Liver (tissue), 9 donors: ENCODE results near the gene FITM1. TPM values are rescaled to one million over a fixed set of nuclear protein-coding genes. Genes with fewer than 3 reads are reported as not detected.

ENCODE experiments used
- DNase-seq: peaks from one replicate; pipeline ENCODE4 v3.0.0-alpha.2; 2017; ENCODE audit warnings: low spot score
- H3K27ac ChIP-seq, 2 donors: one replicate each; pipeline ENCODE4 v1.7.0; 2013; ENCODE audit warnings: inconsistent platforms in 2 of 2, low read length in 2 of 2, control low read depth in 1 of 2, low read depth in 1 of 2, mild to moderate bottlenecking in 1 of 2
- H3K27me3 ChIP-seq, 4 donors: one replicate each; pipeline versions ENCODE4 v1.6.1 to v1.7.0; 2013; ENCODE audit warnings: low read length in 3 of 4, inconsistent platforms in 1 of 4, mild to moderate bottlenecking in 1 of 4, moderate library complexity in 1 of 4; ENCODE audit not compliant: control insufficient read depth in 4 of 4, insufficient read depth in 4 of 4
- H3K36me3 ChIP-seq, 4 donors: one replicate each; pipeline versions ENCODE4 v1.6.1 to v1.7.0; 2013; ENCODE audit warnings: low read length in 3 of 4, mild to moderate bottlenecking in 3 of 4, low read depth in 1 of 4, moderate library complexity in 1 of 4; ENCODE audit not compliant: control insufficient read depth in 4 of 4, insufficient read depth in 3 of 4
- H3K4me1 ChIP-seq, 4 donors: one replicate each; pipeline versions ENCODE4 v1.6.1 to v1.7.0; 2013; ENCODE audit warnings: low read length in 3 of 4, mild to moderate bottlenecking in 3 of 4, moderate library complexity in 1 of 4; ENCODE audit not compliant: control insufficient read depth in 4 of 4, insufficient read depth in 4 of 4
- H3K4me3 ChIP-seq, 3 donors: one replicate each; pipeline versions ENCODE4 v1.6.1 to v1.7.0; 2013; ENCODE audit warnings: low read length in 3 of 3, control low read depth in 1 of 3, low read depth in 1 of 3, mild to moderate bottlenecking in 1 of 3
- H3K9ac ChIP-seq, 2 donors: one replicate each; pipeline ENCODE4 v1.7.0; 2013; ENCODE audit warnings: low read length in 2 of 2, mild to moderate bottlenecking in 2 of 2, moderate library complexity in 2 of 2, control low read depth in 1 of 2, low read depth in 1 of 2
- H3K9me3 ChIP-seq, 4 donors: one replicate each; pipeline versions ENCODE4 v1.6.1 to v1.7.0; 2013; ENCODE audit warnings: low read length in 3 of 4; ENCODE audit not compliant: control insufficient read depth in 4 of 4
- ATF3 ChIP-seq: IDR thresholded peaks from 2 replicates; pipeline ENCODE4 v1.6.1; 2016; ENCODE audit warnings: antibody characterized with exemption
- CTCF ChIP-seq: fragments of 150-350 bp; IDR thresholded peaks from 2 replicates; pipeline ENCODE4 v1.5.1; 2017; ENCODE audit warnings: improper control_type of control experiment, low read depth, low read length; ENCODE audit not compliant: missing input control
- FOXA1 ChIP-seq: IDR thresholded peaks from 2 replicates; pipeline ENCODE4 v1.6.1; 2016; ENCODE audit warnings: antibody characterized with exemption
- FOXA2 ChIP-seq: IDR thresholded peaks from 2 replicates; pipeline ENCODE4 v1.6.1; 2016; ENCODE audit warnings: antibody characterized with exemption
- HNF4A ChIP-seq, 2 donors: conservative IDR thresholded peaks; 2 replicates each; pipeline ENCODE4 v1.6.1; 2016; ENCODE audit warnings: antibody characterized with exemption in 2 of 2, mild to moderate bottlenecking in 2 of 2
- HNF4G ChIP-seq: IDR thresholded peaks from 2 replicates; pipeline ENCODE4 v1.6.1; 2016; ENCODE audit warnings: antibody characterized with exemption
- NR2F2 ChIP-seq: IDR thresholded peaks from 2 replicates; pipeline ENCODE4 v1.6.1; 2016; ENCODE audit warnings: antibody characterized with exemption
- RAD21 ChIP-seq, 2 donors: IDR thresholded peaks; 2 replicates each; pipeline ENCODE4 v1.6.1; 2016; ENCODE audit warnings: antibody characterized with exemption in 2 of 2, mild to moderate bottlenecking in 2 of 2
- REST ChIP-seq: IDR thresholded peaks from 2 replicates; pipeline ENCODE4 v1.6.1; 2016; ENCODE audit warnings: antibody characterized with exemption, mild to moderate bottlenecking
- RXRA ChIP-seq, 2 donors: IDR thresholded peaks; 2 replicates each; pipeline ENCODE4 v1.6.1; 2017 to 2018; ENCODE audit warnings: antibody characterized with exemption in 2 of 2, mild to moderate bottlenecking in 1 of 2
- SP1 ChIP-seq: IDR thresholded peaks from 2 replicates; pipeline ENCODE4 v1.6.1; 2018; ENCODE audit warnings: antibody characterized with exemption, mild to moderate bottlenecking
- TAF1 ChIP-seq: conservative IDR thresholded peaks from 2 replicates; pipeline ENCODE4 v1.6.1; 2016; ENCODE audit warnings: antibody characterized with exemption, mild to moderate bottlenecking
- YY1 ChIP-seq: IDR thresholded peaks from 2 replicates; pipeline ENCODE4 v1.6.1; 2016; ENCODE audit warnings: antibody characterized with exemption, mild to moderate bottlenecking
- ZBTB33 ChIP-seq: IDR thresholded peaks from 2 replicates; pipeline ENCODE4 v1.6.1; 2016; ENCODE audit warnings: antibody characterized with exemption
- WGBS: extraction: QIAGEN DNeasy Blood & Tissue Kit; methylation state at CpG from one replicate; pipeline ENCODE4 v1.1.7; 2013; 5-methylcytosine and 5-hydroxymethylcytosine counted together
- polyA plus RNA-seq, 2 donors: library from polyadenylated mRNA; stranded (reverse) in 1 of 2; unstranded in 1 of 2; fragments of 200-250 nt in 1 of 2; fragments of >200 nt in 1 of 2; fragmentation: Nextera tagmentation in 1 of 2; extraction: Ambion mirVana in 1 of 2; gene quantifications; one replicate each; pipeline versions ENCODE4 v1.2.1 to v1.2.3, GENCODE V29; 2013 to 2015
- total RNA-seq, 2 donors: library from RNA; depleted of rRNA; stranded (reverse); fragments of >200 nt; gene quantifications; one replicate each; pipeline ENCODE4 v1.2.3, GENCODE V29; 2014
- donor health status: healthy.
- donor health status: healthy.
- donor health status: healthy.
- donor health status: healthy.
- donor health status: healthy.

The FITM1 gene
- total and polyA plus RNA-seq, 4 donors: 1.7 to 16.1 (median 9.1) TPM

GRCh38 chr14:24081739-24082211 is 48.7 kb upstream of the FITM1 start (continued):
- TF ChIP-seq REST: no peak
- no peak for TF ChIP-seq NR2F2
- no peak for TF ChIP-seq CTCF
- no peak for TF ChIP-seq HNF4G

GRCh38 chr14:24082411-24083080 is 47.9 kb upstream of the FITM1 start:
- Histone ChIP-seq H3K27me3 (no peaks in the 10 kb centered on the region), H3K9me3 (no peaks in the 10 kb centered on the region), H3K4me3 (no peak overlapping the region), H3K36me3 (no peaks in the 10 kb centered on the region), H3K4me1 (peaks cover 2 to 24% (median 20%) of the 10 kb centered on the region in 4 donors), H3K27ac (no peak overlapping the region), H3K9ac (no peak overlapping the region)
- DNase-seq: no peak
- WGBS: 92% methylated on average over 5 of the region's 5 CpGs
- no peak for TF ChIP-seq NR2F2
- no peak for TF ChIP-seq TAF1
- no peak for TF ChIP-seq HNF4A (conservative IDR thresholded peaks at IDR 0.05)
- no peak for TF ChIP-seq ZBTB33
- TF ChIP-seq FOXA1: no peak
- no peak for TF ChIP-seq YY1
- no peak for TF ChIP-seq ATF3

- H3K27ac ChIP-seq: no peak overlapping the region
- no peak for DNase-seq
- no peaks in the 10 kb centered on the region for H3K36me3 ChIP-seq
- H3K9ac ChIP-seq: no peak overlapping the region
- 55% methylated on average over 3 of the region's 3 CpGs for WGBS
- H3K9me3 ChIP-seq: no peaks in the 10 kb centered on the region
- no peak overlapping the region for H3K4me3 ChIP-seq
- no peaks in the 10 kb centered on the region for H3K27me3 ChIP-seq
- TF ChIP-seq REST (no peak), RAD21 (IDR thresholded peaks at IDR 0.05) (no peak), SP1 (peak; percentile 15), CTCF (no peak), NR2F2 (peak; percentile 57), HNF4A (conservative IDR thresholded peaks at IDR 0.05) (peak; percentile 81 to 91), FOXA2 (no peak), RXRA (IDR thresholded peaks at IDR 0.05) (peak in 1 of 2 donors; percentile 42), HNF4G (peak; percentile 49)
- H3K4me1 ChIP-seq: peaks cover 2 to 24% (median 20%) of the 10 kb centered on the region in 4 donors
Observed at GRCh38 chr14:24083462-24083861, 47.0 kb upstream of the FITM1 start.
